HG03159 (cell line): ENCODE measurements around the gene ANKRD23.
"Not testable (repeated sequence)": the region's sequence is repeated elsewhere in the genome, so short reads cannot be mapped to it uniquely, and the experiment has no call there.

ENCODE experiments used
- ATAC-seq: cut with Tn5 transposase; IDR thresholded peaks from one replicate; pipeline ENCODE4 v1.9.1; 2021; ENCODE audit warnings: mild to moderate bottlenecking, moderate library complexity; ENCODE audit not compliant: unreplicated experiment

Gene ANKRD23

GRCh38 chr2:96864343-96865091 is 20.7 kb upstream of the ANKRD23 start:
- ATAC-seq: no peak

- ATAC-seq: no peak
Measured at GRCh38 chr2:96863575-96864342, 19.9 kb upstream of the ANKRD23 start.

- ATAC-seq: not testable (repeated sequence)
Measured at GRCh38 chr2:96863056-96863455, 19.2 kb upstream of the ANKRD23 start.

GRCh38 chr2:96861074-96861473 is 17.3 kb upstream of the ANKRD23 start:
- ATAC-seq: no peak

- ATAC-seq: no peak
Measured at GRCh38 chr2:96860065-96861029, 16.5 kb upstream of the ANKRD23 start.

GRCh38 chr2:96859681-96860064 is 15.9 kb upstream of the ANKRD23 start:
- ATAC-seq: no peak

GRCh38 chr2:96859099-96859649 is 15.4 kb upstream of the ANKRD23 start:
- no peak for ATAC-seq

GRCh38 chr2:96857667-96858372 is 14.0 kb upstream of the ANKRD23 start, which contains the start of gene ANKRD39:
ANKRD39 (minus strand) TSS chr2:96858016; CDS start chr2:96857987, 29 bp downstream.
- ATAC-seq: peak; percentile 85

- no peak for ATAC-seq
Measured at GRCh38 chr2:96856776-96857666, 13.2 kb upstream of the ANKRD23 start.

- no peak for ATAC-seq
Measured at GRCh38 chr2:96853321-96853720, 9.5 kb upstream of the ANKRD23 start.

- no peak for ATAC-seq
Measured at GRCh38 chr2:96852667-96853066, 8.8 kb upstream of the ANKRD23 start.

GRCh38 chr2:96848264-96848663 is 4.4 kb upstream of the ANKRD23 start:
- ATAC-seq: no peak

- no peak for ATAC-seq
Measured at GRCh38 chr2:96847586-96847985, 3.8 kb upstream of the ANKRD23 start.

- ATAC-seq: no peak
Measured at GRCh38 chr2:96846825-96847224, 3.0 kb upstream of the ANKRD23 start.

GRCh38 chr2:96844405-96844808 is 586 bp upstream of the ANKRD23 start:
- ATAC-seq: no peak

- no peak for ATAC-seq
Measured at GRCh38 chr2:96842600-96842999, 1.2 kb downstream of the ANKRD23 start.

- ATAC-seq: no peak
Measured at GRCh38 chr2:96841701-96842495, 1.9 kb downstream of the ANKRD23 start.
